MCF 10A (cell line): ENCODE results near the gene FAM200C. TPM values are rescaled to one million over a fixed set of nuclear protein-coding genes. Genes with fewer than 3 reads are reported as not detected.

Experiments used
- BruUV-seq: library from RNA; stranded (reverse); fragments of 400-500 nt; replicated peaks from 2 replicates; lab custom pipeline; 2021; lab: Mats Ljungman, UMichigan
- CTCF ChIA-PET: fragments of 300-600 bp; sonication (Branson Sonifier 250); formaldehyde crosslinking; extraction: SDS; loops from one replicate; lab custom pipeline; 2021; ENCODE audit warnings: antibody characterized with exemption, inconsistent platforms; lab: Yijun Ruan, JAX
- POLR2A ChIA-PET: fragments of 300-600, 350-650 bp; sonication (Branson Sonifier 250); formaldehyde crosslinking; extraction: SDS; loops from one replicate; lab custom pipeline; 2020; ENCODE audit warnings: antibody characterized with exemption, inconsistent platforms; lab: Yijun Ruan, JAX
- DNase-seq: peaks from one replicate; pipeline ENCODE4 v3.0.0-alpha.2; 2018; ENCODE audit not compliant: unreplicated experiment
- H3K27ac Mint-ChIP-seq: one replicate; pipeline ENCODE4 v1.8.0; 2022; ENCODE audit warnings: mild to moderate bottlenecking, low read depth, mixed read lengths; ENCODE audit not compliant: unreplicated experiment
- H3K27me3 Mint-ChIP-seq: one replicate; pipeline ENCODE4 v1.8.0; 2022; ENCODE audit warnings: mixed read lengths; ENCODE audit not compliant: insufficient read depth, unreplicated experiment
- H3K36me3 Mint-ChIP-seq: one replicate; pipeline ENCODE4 v1.8.0; 2022; ENCODE audit warnings: mild to moderate bottlenecking, moderate library complexity, mixed read lengths; ENCODE audit not compliant: insufficient read depth, unreplicated experiment
- H3K4me1 Mint-ChIP-seq: one replicate; pipeline ENCODE4 v1.8.0; 2022; ENCODE audit warnings: mixed read lengths; ENCODE audit not compliant: insufficient read depth, unreplicated experiment
- H3K4me3 Mint-ChIP-seq: one replicate; pipeline ENCODE4 v1.8.0; 2022; ENCODE audit warnings: mild to moderate bottlenecking, moderate library complexity, mixed read lengths; ENCODE audit not compliant: unreplicated experiment
- H3K9me3 Mint-ChIP-seq: one replicate; pipeline ENCODE4 v1.8.0; 2022; ENCODE audit warnings: mixed read lengths; ENCODE audit not compliant: unreplicated experiment
- CTCF ChIP-seq: fragments of 200-600 bp; IDR thresholded peaks from one replicate; pipeline ENCODE4 v1.8.0; 2022; ENCODE audit warnings: antibody characterized with exemption, mild to moderate bottlenecking; ENCODE audit not compliant: unreplicated experiment
- intact Hi-C: fragments of 100-400 bp; cut with micrococcal nuclease; formaldehyde crosslinking; loops from 2 replicates; pipeline ENCODE4 v1.14.1; 2022
- total RNA-seq: library from RNA; stranded (reverse); gene quantifications from 2 replicates; pipeline ENCODE4 v1.2.3, GENCODE V29; 2022

FAM200C gene
- total RNA-seq, 1 experiment from 2014 or later, result 2.2 TPM

- Mint-ChIP-seq H3K27ac (no peak overlapping the region), H3K27me3 (no peaks in the 10 kb centered on the region), H3K4me3 (no peak overlapping the region), H3K9me3 (peaks cover 16% of the 10 kb centered on the region), H3K4me1 (no peaks in the 10 kb centered on the region), H3K36me3 (no peaks in the 10 kb centered on the region)
- TF ChIP-seq CTCF, result no peak
- intact Hi-C loops, result no loop called here
- CTCF ChIA-PET, result interaction anchor here (0.5 to 2.0 kb wide), 3 partner anchors 41 to 364 kb away, joined by 3 to 6 read pairs (median 4); no protein-coding TSS in a partner anchor
- no TSS peak for BruUV-seq
- POLR2A ChIA-PET, result interaction anchor here (0.6 kb wide), 1 partner anchor 160 kb away, joined by 3 read pairs; no protein-coding TSS in a partner anchor
- no peak for DNase-seq
Observed at GRCh38 chr5:160385496-160385895, 14.4 kb downstream of the FAM200C start.

GRCh38 chr5:160384681-160385080 lies 15.2 kb downstream of the FAM200C start:
- DNase-seq, result no peak
- no peaks in the 10 kb centered on the region for H3K4me1 Mint-ChIP-seq
- ChIA-PET CTCF (interaction anchor here (1.5 kb wide), 1 partner anchor 141 kb away, joined by 3 read pairs; no protein-coding TSS in a partner anchor), POLR2A (interaction anchor here (0.5 kb wide), 1 partner anchor 369 kb away, joined by 3 read pairs; no protein-coding TSS in a partner anchor)
- no peaks in the 10 kb centered on the region for H3K36me3 Mint-ChIP-seq
- H3K27ac Mint-ChIP-seq, result no peak overlapping the region
- no peak for TF ChIP-seq CTCF
- no peak overlapping the region for H3K4me3 Mint-ChIP-seq
- H3K9me3 Mint-ChIP-seq, result peaks cover 16% of the 10 kb centered on the region
- intact Hi-C loops, result no loop called here
- no peaks in the 10 kb centered on the region for H3K27me3 Mint-ChIP-seq
- BruUV-seq, result no TSS peak

GRCh38 chr5:160382346-160382745 lies 17.5 kb downstream of the FAM200C start:
- Mint-ChIP-seq H3K4me3 (no peak overlapping the region), H3K36me3 (no peaks in the 10 kb centered on the region), H3K4me1 (no peaks in the 10 kb centered on the region), H3K27me3 (no peaks in the 10 kb centered on the region), H3K27ac (no peak overlapping the region), H3K9me3 (no peaks in the 10 kb centered on the region)
- ChIA-PET POLR2A (interaction anchor here (0.6 kb wide), 1 partner anchor 14 kb away, joined by 3 read pairs; no protein-coding TSS in a partner anchor), CTCF (interaction anchor here (0.6 to 1.9 kb wide), 3 partner anchors 8 to 56 kb away, joined by 3 to 13 read pairs (median 3); no protein-coding TSS in a partner anchor)
- intact Hi-C loops, result no loop called here
- no peak for DNase-seq
- TF ChIP-seq CTCF, result no peak
- no TSS peak for BruUV-seq

GRCh38 chr5:160380041-160380440 lies 19.8 kb downstream of the FAM200C start:
- intact Hi-C loops, result no loop called here
- Mint-ChIP-seq H3K9me3 (no peaks in the 10 kb centered on the region), H3K4me1 (no peaks in the 10 kb centered on the region), H3K27ac (no peak overlapping the region), H3K4me3 (no peak overlapping the region), H3K27me3 (peaks cover 21% of the 10 kb centered on the region), H3K36me3 (no peaks in the 10 kb centered on the region)
- TF ChIP-seq CTCF, result no peak
- DNase-seq, result no peak
- POLR2A ChIA-PET, result interaction anchor here (0.8 to 1.0 kb wide), 2 partner anchors 11 to 14 kb away, joined by 3 to 6 read pairs; no protein-coding TSS in a partner anchor
- CTCF ChIA-PET, result interaction anchor here (0.8 to 3.1 kb wide), 9 partner anchors 10 to 358 kb away, joined by 3 to 25 read pairs (median 5); no protein-coding TSS in a partner anchor
- no TSS peak for BruUV-seq
